ENCODE results near the gene PEDS1. TPM values are rescaled to one million over a fixed set of nuclear protein-coding genes. Genes with fewer than 3 reads are reported as not detected.

PEDS1 gene
- total and polyA plus RNA-seq, 2 of the 13 experiments (the other 11 are each of a cell fraction or from before 2014, with no cell fraction given): 30.5 to 93.9 TPM

DNA sequence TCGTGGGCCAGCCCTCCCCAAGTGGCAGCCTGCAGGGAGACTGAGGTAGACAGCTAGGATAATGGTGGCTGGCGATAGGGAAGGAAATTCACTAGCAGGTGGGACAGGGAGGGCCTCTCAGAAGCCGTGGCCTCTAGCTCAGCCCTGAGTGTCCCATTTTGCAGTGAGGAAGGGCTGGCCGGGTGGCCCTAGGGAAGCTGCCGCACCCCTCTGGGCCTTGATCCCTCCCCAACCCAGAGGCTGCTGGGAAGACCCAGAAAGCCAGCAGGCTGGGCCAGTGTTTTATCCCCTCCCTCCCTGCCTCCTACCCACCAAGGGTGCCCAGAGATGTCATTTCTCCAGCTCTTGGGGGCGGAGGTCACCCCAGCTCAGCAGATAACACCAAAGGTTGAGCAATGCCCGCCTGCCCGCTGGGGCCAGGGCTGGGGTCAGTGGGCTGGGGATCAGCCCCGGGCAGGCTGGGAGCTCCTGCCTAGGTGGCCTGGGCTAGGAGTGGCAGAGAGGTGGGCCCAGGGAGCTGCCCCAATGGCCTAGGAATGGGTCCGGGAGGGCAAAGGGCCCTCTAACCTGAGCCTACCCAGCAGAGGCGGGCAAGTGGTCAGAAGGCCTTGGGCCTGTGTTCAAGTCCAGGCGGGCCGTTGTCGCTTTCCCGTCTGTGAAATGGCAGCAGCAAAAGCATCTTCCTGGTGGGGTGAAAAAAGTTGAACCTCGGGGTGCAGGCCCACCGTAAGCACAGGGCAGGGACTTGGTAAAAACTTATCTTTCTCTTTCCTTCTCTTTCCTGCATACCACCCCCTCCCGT lies 35.6 kb upstream of the PEDS1 start (continued):
- TF ChIP-seq SMAD1 (CRISPR knock-in tag; IDR thresholded peaks at IDR 0.05; ENCODE audit: borderline replicate concordance, low read depth) (peak; percentile 98), ETV6 (CRISPR knock-in tag; conservative IDR thresholded peaks at IDR 0.05) (no peak), ATRX (CRISPR knock-in tag; IDR thresholded peaks at IDR 0.05; ENCODE audit: borderline replicate concordance) (no peak), ZNF768 (CRISPR knock-in tag; IDR thresholded peaks at IDR 0.05) (peak; percentile 92), SIX1 (CRISPR knock-in tag; IDR thresholded peaks at IDR 0.05; ENCODE audit: borderline replicate concordance) (peak; percentile 67; the same call in 1 of the 2 replicates), KDM5B (CRISPR knock-in tag; IDR thresholded peaks at IDR 0.05; ENCODE audit: borderline replicate concordance) (peak; percentile 89; the same call in 1 of the 2 replicates), ATF7-NPFF (CRISPR knock-in tag; IDR thresholded peaks at IDR 0.05; ENCODE audit: low read depth) (peak; percentile 90; the same call in 1 of the 2 replicates), NFIB (CRISPR knock-in tag; IDR thresholded peaks at IDR 0.05; ENCODE audit: borderline replicate concordance) (no peak), ZNF274 (CRISPR knock-in tag; IDR thresholded peaks at IDR 0.05) (peak; percentile 2; the same call in 1 of the 2 replicates), KLF15 (CRISPR knock-in tag; IDR thresholded peaks at IDR 0.05; ENCODE audit: borderline replicate concordance) (peak; percentile 67; the same call in 1 of the 2 replicates), ZNF441 (CRISPR knock-in tag; IDR thresholded peaks at IDR 0.05; ENCODE audit: borderline replicate concordance) (peak; percentile 61; the same call in 1 of the 2 replicates), GABPA (IDR thresholded peaks at IDR 0.05; ENCODE audit: low read depth, low read length) (no peak), GABPA (CRISPR knock-in tag; IDR thresholded peaks at IDR 0.05; ENCODE audit: low read depth) (peak; percentile 31; the same call in 1 of the 2 replicates), ZNF607 (CRISPR knock-in tag; IDR thresholded peaks at IDR 0.05; ENCODE audit: borderline replicate concordance) (peak; percentile 94), HNRNPH1 (optimal IDR thresholded peaks at IDR 0.05; ENCODE audit: low read depth, low read length) (no peak), ZNF670 (CRISPR knock-in tag; IDR thresholded peaks at IDR 0.05; ENCODE audit: borderline replicate concordance) (peak; percentile 79; the same call in 1 of the 2 replicates)
- TF ChIP-seq, protein P1, sequence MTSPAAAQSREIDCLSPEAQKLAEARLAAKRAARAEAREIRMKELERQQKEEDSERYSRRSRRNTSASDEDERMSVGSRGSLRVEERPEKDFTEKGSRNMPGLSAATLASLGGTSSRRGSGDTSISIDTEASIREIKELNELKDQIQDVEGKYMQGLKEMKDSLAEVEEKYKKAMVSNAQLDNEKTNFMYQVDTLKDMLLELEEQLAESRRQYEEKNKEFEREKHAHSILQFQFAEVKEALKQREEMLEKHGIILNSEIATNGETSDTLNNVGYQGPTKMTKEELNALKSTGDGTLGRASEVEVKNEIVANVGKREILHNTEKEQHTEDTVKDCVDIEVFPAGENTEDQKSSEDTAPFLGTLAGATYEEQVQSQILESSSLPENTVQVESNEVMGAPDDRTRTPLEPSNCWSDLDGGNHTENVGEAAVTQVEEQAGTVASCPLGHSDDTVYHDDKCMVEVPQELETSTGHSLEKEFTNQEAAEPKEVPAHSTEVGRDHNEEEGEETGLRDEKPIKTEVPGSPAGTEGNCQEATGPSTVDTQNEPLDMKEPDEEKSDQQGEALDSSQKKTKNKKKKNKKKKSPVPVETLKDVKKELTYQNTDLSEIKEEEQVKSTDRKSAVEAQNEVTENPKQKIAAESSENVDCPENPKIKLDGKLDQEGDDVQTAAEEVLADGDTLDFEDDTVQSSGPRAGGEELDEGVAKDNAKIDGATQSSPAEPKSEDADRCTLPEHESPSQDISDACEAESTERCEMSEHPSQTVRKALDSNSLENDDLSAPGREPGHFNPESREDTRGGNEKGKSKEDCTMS (CRISPR knock-in tag; conservative IDR thresholded peaks at IDR 0.05): peak; percentile 57; the same call in 1 of the 2 replicates
- TF ChIP-seq, protein P2, sequence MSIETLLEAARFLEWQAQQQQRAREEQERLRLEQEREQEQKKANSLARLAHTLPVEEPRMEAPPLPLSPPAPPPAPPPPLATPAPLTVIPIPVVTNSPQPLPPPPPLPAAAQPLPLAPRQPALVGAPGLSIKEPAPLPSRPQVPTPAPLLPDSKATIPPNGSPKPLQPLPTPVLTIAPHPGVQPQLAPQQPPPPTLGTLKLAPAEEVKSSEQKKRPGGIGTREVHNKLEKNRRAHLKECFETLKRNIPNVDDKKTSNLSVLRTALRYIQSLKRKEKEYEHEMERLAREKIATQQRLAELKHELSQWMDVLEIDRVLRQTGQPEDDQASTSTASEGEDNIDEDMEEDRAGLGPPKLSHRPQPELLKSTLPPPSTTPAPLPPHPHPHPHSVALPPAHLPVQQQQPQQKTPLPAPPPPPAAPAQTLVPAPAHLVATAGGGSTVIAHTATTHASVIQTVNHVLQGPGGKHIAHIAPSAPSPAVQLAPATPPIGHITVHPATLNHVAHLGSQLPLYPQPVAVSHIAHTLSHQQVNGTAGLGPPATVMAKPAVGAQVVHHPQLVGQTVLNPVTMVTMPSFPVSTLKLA (IDR thresholded peaks at IDR 0.05): no peak
- TF ChIP-seq, protein P3, sequence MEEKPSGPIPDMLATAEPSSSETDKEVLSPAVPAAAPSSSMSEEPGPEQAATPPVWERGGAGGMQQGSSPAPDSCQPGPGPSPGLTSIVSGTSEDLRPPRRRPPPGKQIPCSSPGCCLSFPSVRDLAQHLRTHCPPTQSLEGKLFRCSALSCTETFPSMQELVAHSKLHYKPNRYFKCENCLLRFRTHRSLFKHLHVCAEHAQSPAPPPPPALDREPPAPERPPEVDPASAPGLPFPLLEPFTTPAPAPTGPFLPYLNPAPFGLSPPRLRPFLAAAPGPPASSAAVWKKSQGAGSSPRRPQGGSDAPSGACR (CRISPR knock-in tag; IDR thresholded peaks at IDR 0.05): no peak; the same call in none of the 2 replicates
- TF ChIP-seq, protein P4, sequence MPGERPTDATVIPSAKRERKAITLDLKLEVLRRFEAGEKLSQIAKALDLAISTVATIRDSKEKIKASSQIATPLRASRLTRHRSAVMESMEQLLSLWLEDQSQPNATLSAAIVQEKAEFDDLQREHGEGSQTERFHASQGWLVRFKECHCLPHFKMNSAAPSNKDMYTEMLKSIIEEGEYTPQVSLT (CRISPR knock-in tag; IDR thresholded peaks at IDR 0.05; ENCODE audit: borderline replicate concordance, low read depth): no peak
- TF ChIP-seq, protein P5, sequence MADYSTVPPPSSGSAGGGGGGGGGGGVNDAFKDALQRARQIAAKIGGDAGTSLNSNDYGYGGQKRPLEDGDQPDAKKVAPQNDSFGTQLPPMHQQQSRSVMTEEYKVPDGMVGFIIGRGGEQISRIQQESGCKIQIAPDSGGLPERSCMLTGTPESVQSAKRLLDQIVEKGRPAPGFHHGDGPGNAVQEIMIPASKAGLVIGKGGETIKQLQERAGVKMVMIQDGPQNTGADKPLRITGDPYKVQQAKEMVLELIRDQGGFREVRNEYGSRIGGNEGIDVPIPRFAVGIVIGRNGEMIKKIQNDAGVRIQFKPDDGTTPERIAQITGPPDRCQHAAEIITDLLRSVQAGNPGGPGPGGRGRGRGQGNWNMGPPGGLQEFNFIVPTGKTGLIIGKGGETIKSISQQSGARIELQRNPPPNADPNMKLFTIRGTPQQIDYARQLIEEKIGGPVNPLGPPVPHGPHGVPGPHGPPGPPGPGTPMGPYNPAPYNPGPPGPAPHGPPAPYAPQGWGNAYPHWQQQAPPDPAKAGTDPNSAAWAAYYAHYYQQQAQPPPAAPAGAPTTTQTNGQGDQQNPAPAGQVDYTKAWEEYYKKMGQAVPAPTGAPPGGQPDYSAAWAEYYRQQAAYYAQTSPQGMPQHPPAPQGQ (CRISPR knock-in tag; IDR thresholded peaks at IDR 0.05; ENCODE audit: borderline replicate concordance): 0 out of 2 replicates have a peak, but pooled peaks have one; percentile 25

All from HepG2 (cell line).